ENCODE measurements around the gene RAMP1. TPM values are rescaled to one million over a fixed set of nuclear protein-coding genes. Genes with fewer than 3 reads are reported as not detected.
"Not testable (repeated sequence)": the region's sequence is repeated elsewhere in the genome, so short reads cannot be mapped to it uniquely, and the experiment has no call there.

Gene RAMP1
- total and polyA plus RNA-seq, 9 donors, result 1.8 to 62.5 (median 29.4) TPM

GRCh38 chr2:237830522-237830921 lies 28.9 kb upstream of the RAMP1 start:
- Histone ChIP-seq H3K4me1 (ENCODE audit: insufficient read depth) (no peaks in the 10 kb centered on the region), H3K27me3 (no peaks in the 10 kb centered on the region), H3K36me3 (no peaks in the 10 kb centered on the region), H3K9me3 (no peaks in the 10 kb centered on the region), H3K27ac (no peak overlapping the region), H3K4me3 (no peak overlapping the region)
- no peak for TF ChIP-seq EP300 (IDR thresholded peaks at IDR 0.05)
- no peak for TF ChIP-seq POLR2A (IDR thresholded peaks at IDR 0.05)
- TF ChIP-seq, protein P1, sequence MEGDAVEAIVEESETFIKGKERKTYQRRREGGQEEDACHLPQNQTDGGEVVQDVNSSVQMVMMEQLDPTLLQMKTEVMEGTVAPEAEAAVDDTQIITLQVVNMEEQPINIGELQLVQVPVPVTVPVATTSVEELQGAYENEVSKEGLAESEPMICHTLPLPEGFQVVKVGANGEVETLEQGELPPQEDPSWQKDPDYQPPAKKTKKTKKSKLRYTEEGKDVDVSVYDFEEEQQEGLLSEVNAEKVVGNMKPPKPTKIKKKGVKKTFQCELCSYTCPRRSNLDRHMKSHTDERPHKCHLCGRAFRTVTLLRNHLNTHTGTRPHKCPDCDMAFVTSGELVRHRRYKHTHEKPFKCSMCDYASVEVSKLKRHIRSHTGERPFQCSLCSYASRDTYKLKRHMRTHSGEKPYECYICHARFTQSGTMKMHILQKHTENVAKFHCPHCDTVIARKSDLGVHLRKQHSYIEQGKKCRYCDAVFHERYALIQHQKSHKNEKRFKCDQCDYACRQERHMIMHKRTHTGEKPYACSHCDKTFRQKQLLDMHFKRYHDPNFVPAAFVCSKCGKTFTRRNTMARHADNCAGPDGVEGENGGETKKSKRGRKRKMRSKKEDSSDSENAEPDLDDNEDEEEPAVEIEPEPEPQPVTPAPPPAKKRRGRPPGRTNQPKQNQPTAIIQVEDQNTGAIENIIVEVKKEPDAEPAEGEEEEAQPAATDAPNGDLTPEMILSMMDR (IDR thresholded peaks at IDR 0.05), result no peak
- intact Hi-C loops (cut with DNase I), result no loop called here
- 92 to 99% (median 94%) methylated on average over 2 of the region's 2 CpGs for WGBS, 3 donors
- no peak for DNase-seq

DNA sequence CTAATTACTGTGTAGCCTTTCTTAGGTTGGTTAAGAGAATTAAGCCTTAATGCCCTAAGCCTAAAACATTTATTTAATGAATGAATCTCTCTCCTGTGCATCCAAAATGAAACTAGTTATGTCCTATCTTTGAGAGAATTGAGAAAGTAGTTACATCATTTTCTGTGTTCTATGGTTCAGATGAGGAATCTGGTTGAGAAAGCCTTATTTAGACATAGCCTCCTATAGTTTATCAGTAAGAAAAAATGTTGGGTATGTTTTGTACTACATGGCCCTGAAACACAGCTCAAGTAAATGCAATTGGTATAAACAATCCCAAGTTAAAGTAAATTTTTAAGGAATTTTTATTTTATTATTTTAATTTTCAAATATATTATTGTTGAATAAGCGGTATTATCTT lies 25.9 kb upstream of the RAMP1 start:
- DNase-seq, result no peak
- 30 to 53% (median 48%) methylated on average over 1 of the region's 1 CpG for WGBS, 3 donors
- H3K27me3 ChIP-seq, result no peaks in the 10 kb centered on the region
- no peak for TF ChIP-seq POLR2A (IDR thresholded peaks at IDR 0.05)
- no peak for TF ChIP-seq EP300 (IDR thresholded peaks at IDR 0.05)
- TF ChIP-seq, protein P1 (IDR thresholded peaks at IDR 0.05), result no peak
- intact Hi-C loops (cut with DNase I), result no loop called here
- H3K36me3 ChIP-seq, result no peaks in the 10 kb centered on the region
- no peaks in the 10 kb centered on the region for H3K9me3 ChIP-seq
- H3K4me1 ChIP-seq (ENCODE audit: insufficient read depth), result no peaks in the 10 kb centered on the region
- no peak overlapping the region for H3K27ac ChIP-seq
- no peak overlapping the region for H3K4me3 ChIP-seq

DNA sequence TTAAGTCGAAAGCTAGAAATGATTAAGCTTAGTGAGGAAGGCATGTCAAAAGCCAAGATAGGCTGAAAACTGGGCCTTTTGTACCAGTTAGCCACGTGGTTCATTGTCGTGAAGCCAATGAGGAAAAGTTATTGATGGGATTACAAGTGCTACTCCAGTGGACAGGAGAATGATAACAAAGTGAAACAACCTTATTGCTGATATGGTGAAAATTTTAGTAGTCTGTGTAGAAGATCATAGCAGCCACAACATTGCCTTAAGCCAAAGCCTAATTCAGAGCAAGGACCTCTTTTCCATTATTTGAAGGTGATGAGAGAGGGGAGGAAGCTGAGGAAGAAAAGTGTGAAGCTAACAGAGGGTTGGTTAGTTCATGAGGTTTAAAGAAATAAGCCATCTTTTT lies 24.1 kb upstream of the RAMP1 start:
- 65 to 69% (median 66%) methylated on average over 3 of the region's 3 CpGs for WGBS, 3 donors
- DNase-seq, result no peak
- Histone ChIP-seq H3K4me3 (no peak overlapping the region), H3K4me1 (ENCODE audit: insufficient read depth) (no peaks in the 10 kb centered on the region), H3K36me3 (no peaks in the 10 kb centered on the region), H3K9me3 (no peaks in the 10 kb centered on the region), H3K27ac (no peak overlapping the region), H3K27me3 (no peaks in the 10 kb centered on the region)
- TF ChIP-seq POLR2A (IDR thresholded peaks at IDR 0.05) (no peak), EP300 (IDR thresholded peaks at IDR 0.05) (no peak)
- TF ChIP-seq, protein P1 (IDR thresholded peaks at IDR 0.05), result no peak
- intact Hi-C loops (cut with DNase I), result no loop called here

DNA sequence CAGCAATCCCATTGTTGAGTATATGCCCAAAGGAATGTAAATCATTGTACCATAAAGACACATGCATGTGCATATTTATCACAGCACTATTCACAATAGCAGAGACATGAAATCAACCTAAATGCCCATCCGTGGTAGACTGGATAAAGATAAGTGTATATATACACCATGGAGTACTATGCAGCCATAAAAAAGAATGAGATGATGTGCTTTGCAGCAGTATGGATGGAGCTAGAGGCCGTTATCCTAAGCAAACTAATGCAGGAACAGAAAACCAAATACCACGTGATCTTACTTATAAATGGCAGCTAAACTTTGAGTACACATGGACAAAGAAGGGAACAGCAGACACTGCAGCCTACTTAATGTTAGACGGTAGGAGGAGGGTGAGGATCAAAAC lies 18.4 kb upstream of the RAMP1 start:
- no peak for DNase-seq
- intact Hi-C loops (cut with DNase I), result no loop called here
- Histone ChIP-seq H3K4me1 (ENCODE audit: insufficient read depth) (no peaks in the 10 kb centered on the region), H3K36me3 (no peaks in the 10 kb centered on the region), H3K9me3 (no peaks in the 10 kb centered on the region), H3K27me3 (no peaks in the 10 kb centered on the region), H3K27ac (no peak overlapping the region), H3K4me3 (no peak overlapping the region)
- TF ChIP-seq, protein P1 (IDR thresholded peaks at IDR 0.05), result no peak
- no peak for TF ChIP-seq POLR2A (IDR thresholded peaks at IDR 0.05)
- no peak for TF ChIP-seq EP300 (IDR thresholded peaks at IDR 0.05)
- 67 to 72% (median 71%) methylated on average over 4 of the region's 4 CpGs for WGBS, 3 donors

DNA sequence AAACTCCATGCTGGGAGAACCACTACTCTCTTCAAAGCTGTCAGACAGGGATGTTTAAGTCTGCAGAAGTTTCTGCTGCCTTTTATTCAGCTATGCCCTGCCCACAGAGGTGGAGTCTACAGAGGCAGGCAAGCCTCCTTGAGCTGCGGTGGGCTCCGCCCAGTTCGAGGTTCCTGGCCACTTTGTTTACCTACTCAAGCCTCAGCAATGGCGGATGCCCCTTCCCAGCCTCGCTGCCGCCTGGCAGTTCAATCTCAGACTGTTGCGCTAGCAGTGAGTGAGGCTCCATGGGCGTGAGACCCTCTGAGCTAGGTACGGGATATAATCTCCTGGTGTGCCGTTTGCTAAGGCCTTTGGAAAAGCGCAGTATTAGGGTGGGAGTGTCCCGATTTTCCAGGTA lies 10.5 kb upstream of the RAMP1 start:
- H3K27ac ChIP-seq; DNase-seq; H3K4me1 ChIP-seq (ENCODE audit: insufficient read depth); H3K27me3 ChIP-seq; H3K9me3 ChIP-seq; H3K36me3 ChIP-seq; H3K4me3 ChIP-seq; intact Hi-C loops (cut with DNase I): not testable (repeated sequence)
- 92 to 97% (median 96%) methylated on average over 12 of the region's 12 CpGs for WGBS, 3 donors
